Prostate gland (tissue), 2 donors: ENCODE results near the gene PRKG1. TPM values are rescaled to one million over a fixed set of nuclear protein-coding genes. Genes with fewer than 3 reads are reported as not detected.
"Not testable (repeated sequence)": the region's sequence is repeated elsewhere in the genome, so short reads cannot be mapped to it uniquely, and the experiment has no call there.

ENCODE experiments used
- DNase-seq: peaks from one replicate; pipeline ENCODE4 v3.0.0-alpha.2; 2019; ENCODE audit warnings: low spot score
- H3K27ac ChIP-seq, 2 donors: fragments of 200-600 bp; sonication (generic); 2 replicates each; pipeline ENCODE4 v1.5.1; 2017 to 2019
- H3K27me3 ChIP-seq: fragments of 200-600 bp; sonication (generic); replicated peaks from 2 replicates; pipeline ENCODE4 v1.5.1; 2019; ENCODE audit not compliant: insufficient read depth
- H3K36me3 ChIP-seq, 2 donors: fragments of 200-600 bp; sonication (generic); 1 replicate in 1 of 2; 2 replicates in 1 of 2; pipeline versions ENCODE4 v1.5.1 to v1.8.1; 2017 to 2019
- H3K4me1 ChIP-seq: fragments of 200-600 bp; sonication (generic); replicated peaks from 2 replicates; pipeline ENCODE4 v1.5.1; 2019
- H3K4me3 ChIP-seq, 2 donors: fragments of 200-600 bp; sonication (generic); 2 replicates each; pipeline ENCODE4 v1.5.1; 2017 to 2019
- H3K9me3 ChIP-seq: fragments of 200-600 bp; sonication (generic); 2 replicates; pipeline ENCODE4 v1.5.1; 2017
- CTCF ChIP-seq, 4 experiments: fragments of 200-600 bp in 2 of 4; fragments of 450-650 bp in 2 of 4; sonication (generic) in 2 of 4; IDR thresholded peaks; 1 replicate in 3 of 4; 2 replicates in 1 of 4; pipeline ENCODE4 v1.5.1; 2016 to 2019; ENCODE audit warnings: antibody characterized with exemption in 4 of 4, mild to moderate bottlenecking in 2 of 4, moderate library complexity in 2 of 4
- POLR2A ChIP-seq: fragments of 450-650 bp; IDR thresholded peaks from one replicate; pipeline ENCODE4 v1.6.1; 2016; ENCODE audit warnings: antibody characterized with exemption, mild to moderate bottlenecking
- POLR2AphosphoS5 ChIP-seq: sonication (generic); formaldehyde crosslinking; IDR thresholded peaks from one replicate; pipeline ENCODE4 v1.6.1; 2017; ENCODE audit warnings: antibody characterized with exemption
- WGBS: methylation state at CpG from one replicate; pipeline ENCODE4 v1.1.5; 2018; 5-methylcytosine and 5-hydroxymethylcytosine counted together
- intact Hi-C: fragments of 100-400 bp; cut with DNase I; formaldehyde crosslinking; loops from one replicate; pipeline ENCODE4 v1.14.2; 2022
- total RNA-seq, 2 donors: library from RNA; depleted of rRNA; stranded (reverse); fragments of >200 nt; gene quantifications; one replicate each; pipeline ENCODE4 v1.1.0, GENCODE V29; 2016

PRKG1 gene
- total RNA-seq, 2 donors from 2014 or later = 2.7 to 9.0 TPM

DNA sequence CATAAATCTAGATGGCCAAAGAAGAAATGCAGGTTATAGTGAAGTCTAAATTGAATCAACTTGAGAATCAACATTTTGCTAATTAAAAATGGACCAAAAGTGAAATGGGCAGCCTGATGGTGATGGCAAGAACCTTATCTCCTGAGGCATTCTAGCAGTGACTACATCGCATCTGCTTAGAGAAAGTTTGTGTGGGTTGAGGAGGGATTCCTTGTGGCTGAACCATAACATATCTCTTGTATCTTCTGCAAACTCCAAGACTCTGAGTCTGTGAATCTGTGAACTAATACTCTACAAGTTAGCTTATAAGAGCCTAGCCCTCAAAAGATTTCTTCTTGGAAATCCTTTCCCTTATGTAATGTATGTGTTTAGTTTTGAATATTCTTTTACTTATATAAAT lies 85.6 kb downstream of the PRKG1 start:
- Histone ChIP-seq H3K4me3 (no peak overlapping the region), H3K9me3 (no peaks in the 10 kb centered on the region), H3K4me1 (no peaks in the 10 kb centered on the region), H3K27me3 (no peaks in the 10 kb centered on the region), H3K27ac (no peak overlapping the region), H3K36me3 (no peaks in the 10 kb centered on the region)
- DNase-seq = no peak
- TF ChIP-seq POLR2AphosphoS5 = no peak
- TF ChIP-seq POLR2A = no peak
- no peak for TF ChIP-seq CTCF (IDR thresholded peaks at IDR 0.05)
- intact Hi-C loops = no loop called here
- 94% methylated on average over 1 of the region's 1 CpG for WGBS

- intact Hi-C loops = no loop called here
- no peak for DNase-seq
- Histone ChIP-seq H3K27me3 (no peaks in the 10 kb centered on the region), H3K27ac (no peak overlapping the region), H3K9me3 (no peaks in the 10 kb centered on the region), H3K4me1 (no peaks in the 10 kb centered on the region), H3K36me3 (no peaks in the 10 kb centered on the region), H3K4me3 (no peak overlapping the region)
- 52% methylated on average over 1 of the region's 1 CpG for WGBS
- TF ChIP-seq CTCF (IDR thresholded peaks at IDR 0.05) (no peak), POLR2AphosphoS5 (no peak), POLR2A (no peak)
Observed at GRCh38 chr10:51162002-51162401, 87.7 kb downstream of the PRKG1 start.

DNA sequence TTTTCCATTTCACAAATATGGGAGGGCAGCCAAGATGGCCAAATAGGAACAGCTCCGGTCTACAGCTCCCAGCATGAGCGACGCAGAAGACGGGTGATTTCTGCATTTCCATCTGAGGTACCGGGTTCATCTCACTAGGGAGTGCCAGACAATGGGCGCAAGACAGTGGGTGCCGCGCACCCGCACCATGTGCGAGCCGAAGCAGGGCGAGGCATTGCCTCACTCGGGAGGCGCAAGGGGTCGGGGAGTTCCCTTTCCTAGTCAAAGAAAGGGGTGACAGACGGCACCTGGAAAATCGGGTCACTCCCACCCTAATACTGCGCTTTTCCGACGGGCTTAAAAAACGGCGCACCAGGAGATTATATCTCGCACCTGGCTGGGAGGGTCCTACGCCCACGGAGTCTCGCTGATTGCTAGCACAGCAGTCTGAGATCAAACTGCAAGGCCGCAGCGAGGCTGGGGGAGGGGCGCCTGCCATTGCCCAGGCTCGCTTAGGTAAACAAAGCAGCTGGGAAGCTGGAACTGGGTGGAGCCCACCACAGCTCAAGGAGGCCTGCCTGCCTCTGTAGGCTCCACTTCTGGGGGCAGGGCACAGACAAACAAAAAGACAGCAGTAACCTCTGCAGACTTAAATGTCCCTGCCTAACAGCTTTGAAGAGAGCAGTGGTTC lies 89.2 kb downstream of the PRKG1 start:
- H3K27me3 ChIP-seq, H3K4me1 ChIP-seq, H3K27ac ChIP-seq, intact Hi-C loops, H3K9me3 ChIP-seq, H3K4me3 ChIP-seq, DNase-seq, H3K36me3 ChIP-seq: not testable (repeated sequence)
- 91% methylated on average over 30 of the region's 30 CpGs for WGBS

DNA sequence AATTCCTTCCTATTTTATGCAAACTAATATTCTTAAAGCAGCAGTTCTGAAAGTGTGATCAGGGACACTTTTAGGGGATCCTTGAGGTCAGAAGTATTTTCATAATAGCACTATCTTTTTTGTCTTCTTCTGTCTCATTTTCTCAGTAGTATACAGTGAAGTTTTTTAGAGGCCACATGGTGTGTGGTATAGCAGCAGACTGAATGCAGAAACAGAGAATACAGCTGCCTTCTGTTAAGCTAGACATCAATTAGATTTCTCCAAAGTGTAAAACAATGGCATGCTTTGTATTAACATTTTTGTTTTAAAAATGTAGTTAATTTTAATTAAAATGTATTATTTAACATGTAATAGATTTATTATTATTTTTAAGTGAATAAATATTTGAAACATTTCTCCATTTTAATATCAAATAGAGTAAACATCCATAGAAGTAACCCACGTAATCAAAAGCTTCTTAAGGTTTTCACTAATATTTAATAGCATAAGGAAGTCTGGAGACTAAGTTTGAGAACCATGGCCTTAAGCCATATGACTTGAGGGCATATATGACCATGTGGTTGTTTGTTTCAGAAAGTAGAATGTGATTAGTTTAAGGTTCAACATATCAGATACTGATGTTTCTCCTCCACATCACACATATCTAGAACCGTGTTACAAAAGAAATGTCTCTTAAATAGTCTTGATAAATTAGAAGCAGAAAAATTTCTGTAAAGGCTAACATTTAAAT lies 94.0 kb downstream of the PRKG1 start:
- DNase-seq = no peak
- TF ChIP-seq CTCF (IDR thresholded peaks at IDR 0.05) (no peak), POLR2AphosphoS5 (no peak), POLR2A (no peak)
- intact Hi-C loops = no loop called here
- no peak overlapping the region for H3K4me3 ChIP-seq
- 67% methylated on average over 2 of the region's 2 CpGs for WGBS
- no peaks in the 10 kb centered on the region for H3K9me3 ChIP-seq
- H3K27ac ChIP-seq = no peak overlapping the region
- no peaks in the 10 kb centered on the region for H3K27me3 ChIP-seq
- no peaks in the 10 kb centered on the region for H3K36me3 ChIP-seq
- no peaks in the 10 kb centered on the region for H3K4me1 ChIP-seq

DNA sequence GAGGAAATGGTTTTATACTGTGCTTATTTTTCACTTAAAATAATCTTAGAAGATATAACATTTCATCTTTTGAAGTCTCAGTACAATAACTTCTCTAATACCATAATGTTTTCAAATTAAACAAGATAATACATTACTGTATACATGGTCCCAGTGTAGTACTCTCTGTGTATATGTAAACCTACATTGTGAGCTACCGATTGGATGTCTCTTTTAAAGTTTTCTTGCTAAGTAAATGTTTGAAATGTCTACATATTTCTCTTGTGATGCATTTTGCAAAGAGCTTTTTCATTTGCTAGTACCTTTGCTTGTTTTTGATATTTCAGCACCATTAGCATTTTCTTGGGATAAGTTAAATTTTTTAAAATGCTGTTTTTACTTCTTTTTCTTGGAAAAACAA lies 94.8 kb downstream of the PRKG1 start:
- no peak for TF ChIP-seq CTCF (IDR thresholded peaks at IDR 0.05)
- TF ChIP-seq POLR2A = no peak
- TF ChIP-seq POLR2AphosphoS5 = no peak
- H3K27ac ChIP-seq = no peak overlapping the region
- no peaks in the 10 kb centered on the region for H3K9me3 ChIP-seq
- DNase-seq = no peak
- no peaks in the 10 kb centered on the region for H3K27me3 ChIP-seq
- 54% methylated on average over 1 of the region's 1 CpG for WGBS
- no peak overlapping the region for H3K4me3 ChIP-seq
- H3K4me1 ChIP-seq = no peaks in the 10 kb centered on the region
- intact Hi-C loops = no loop called here
- no peaks in the 10 kb centered on the region for H3K36me3 ChIP-seq
